CD4-positive, alpha-beta T cell treated with Interferon alpha-2 for 1 hour (primary cell): Measurements from ENCODE around the gene VPS13C.

Source experiments
- DNase-seq, 2 donors: peaks; one replicate each; pipeline ENCODE4 v3.0.0-alpha.2; 2020 to 2022

Gene VPS13C, protein sequence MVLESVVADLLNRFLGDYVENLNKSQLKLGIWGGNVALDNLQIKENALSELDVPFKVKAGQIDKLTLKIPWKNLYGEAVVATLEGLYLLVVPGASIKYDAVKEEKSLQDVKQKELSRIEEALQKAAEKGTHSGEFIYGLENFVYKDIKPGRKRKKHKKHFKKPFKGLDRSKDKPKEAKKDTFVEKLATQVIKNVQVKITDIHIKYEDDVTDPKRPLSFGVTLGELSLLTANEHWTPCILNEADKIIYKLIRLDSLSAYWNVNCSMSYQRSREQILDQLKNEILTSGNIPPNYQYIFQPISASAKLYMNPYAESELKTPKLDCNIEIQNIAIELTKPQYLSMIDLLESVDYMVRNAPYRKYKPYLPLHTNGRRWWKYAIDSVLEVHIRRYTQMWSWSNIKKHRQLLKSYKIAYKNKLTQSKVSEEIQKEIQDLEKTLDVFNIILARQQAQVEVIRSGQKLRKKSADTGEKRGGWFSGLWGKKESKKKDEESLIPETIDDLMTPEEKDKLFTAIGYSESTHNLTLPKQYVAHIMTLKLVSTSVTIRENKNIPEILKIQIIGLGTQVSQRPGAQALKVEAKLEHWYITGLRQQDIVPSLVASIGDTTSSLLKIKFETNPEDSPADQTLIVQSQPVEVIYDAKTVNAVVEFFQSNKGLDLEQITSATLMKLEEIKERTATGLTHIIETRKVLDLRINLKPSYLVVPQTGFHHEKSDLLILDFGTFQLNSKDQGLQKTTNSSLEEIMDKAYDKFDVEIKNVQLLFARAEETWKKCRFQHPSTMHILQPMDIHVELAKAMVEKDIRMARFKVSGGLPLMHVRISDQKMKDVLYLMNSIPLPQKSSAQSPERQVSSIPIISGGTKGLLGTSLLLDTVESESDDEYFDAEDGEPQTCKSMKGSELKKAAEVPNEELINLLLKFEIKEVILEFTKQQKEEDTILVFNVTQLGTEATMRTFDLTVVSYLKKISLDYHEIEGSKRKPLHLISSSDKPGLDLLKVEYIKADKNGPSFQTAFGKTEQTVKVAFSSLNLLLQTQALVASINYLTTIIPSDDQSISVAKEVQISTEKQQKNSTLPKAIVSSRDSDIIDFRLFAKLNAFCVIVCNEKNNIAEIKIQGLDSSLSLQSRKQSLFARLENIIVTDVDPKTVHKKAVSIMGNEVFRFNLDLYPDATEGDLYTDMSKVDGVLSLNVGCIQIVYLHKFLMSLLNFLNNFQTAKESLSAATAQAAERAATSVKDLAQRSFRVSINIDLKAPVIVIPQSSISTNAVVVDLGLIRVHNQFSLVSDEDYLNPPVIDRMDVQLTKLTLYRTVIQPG (N-terminal part only)

DNA sequence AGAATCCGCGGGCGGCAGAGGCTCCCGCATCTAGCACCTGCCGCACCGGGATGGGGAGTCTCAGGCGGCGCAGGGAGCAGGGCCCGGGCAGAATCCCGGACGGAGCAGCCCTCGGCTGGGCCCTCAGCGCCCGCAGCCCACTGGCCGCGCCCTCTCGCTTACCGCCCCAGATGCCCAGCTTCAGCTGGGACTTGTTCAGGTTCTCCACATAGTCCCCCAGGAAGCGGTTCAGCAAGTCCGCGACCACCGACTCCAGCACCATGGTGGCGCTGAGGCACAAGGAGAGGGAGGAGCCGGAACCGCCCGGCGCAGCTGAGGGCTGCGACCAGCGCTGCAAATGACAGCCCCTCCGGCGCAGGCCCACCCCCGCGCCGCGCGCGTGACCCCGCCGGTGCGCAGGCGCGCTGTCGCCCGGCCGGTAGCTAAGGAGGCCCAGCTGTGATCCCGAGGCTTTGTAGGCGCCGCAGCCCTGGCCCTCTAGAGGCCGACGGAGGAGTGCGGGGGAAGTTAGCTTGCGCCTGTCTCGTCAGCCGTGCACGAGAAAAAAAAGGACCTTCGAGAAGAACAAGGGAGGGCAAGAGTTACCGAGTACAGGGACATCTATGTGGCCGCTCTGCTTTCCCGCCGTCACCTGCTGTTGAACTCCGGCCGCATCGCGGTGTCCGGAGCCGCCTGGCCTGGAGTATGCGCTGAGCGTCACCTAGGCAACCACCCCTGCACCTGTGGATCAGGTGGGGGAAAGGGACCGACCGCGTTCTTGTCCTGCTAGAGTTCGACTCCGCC, at the start of gene VPS13C:
Gene VPS13C (minus strand): TSS at position 335 of the 783 bp plus-strand sequence. CDS start 73 bp downstream, at position 262.
- peak; percentile 93 to 95 for DNase-seq

DNA sequence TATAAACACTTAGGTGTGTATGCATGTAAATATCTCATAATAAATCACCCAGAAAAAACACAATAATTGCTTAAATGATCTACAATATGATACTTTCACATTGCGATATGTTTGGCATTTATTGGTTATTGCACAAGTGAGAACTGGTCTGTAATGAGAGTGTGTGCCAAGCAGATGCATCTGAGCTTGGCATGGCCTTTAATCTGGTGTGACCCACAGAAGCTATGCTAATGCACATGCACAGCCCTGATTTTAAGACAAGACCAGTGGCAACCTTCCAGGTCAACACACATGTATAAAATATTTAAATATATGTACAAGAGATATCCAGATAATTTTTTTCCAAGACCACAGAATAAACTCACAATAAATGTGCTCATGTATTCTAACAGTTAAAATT, 49.2 kb upstream of the VPS13C start:
- DNase-seq: no peak

DNA sequence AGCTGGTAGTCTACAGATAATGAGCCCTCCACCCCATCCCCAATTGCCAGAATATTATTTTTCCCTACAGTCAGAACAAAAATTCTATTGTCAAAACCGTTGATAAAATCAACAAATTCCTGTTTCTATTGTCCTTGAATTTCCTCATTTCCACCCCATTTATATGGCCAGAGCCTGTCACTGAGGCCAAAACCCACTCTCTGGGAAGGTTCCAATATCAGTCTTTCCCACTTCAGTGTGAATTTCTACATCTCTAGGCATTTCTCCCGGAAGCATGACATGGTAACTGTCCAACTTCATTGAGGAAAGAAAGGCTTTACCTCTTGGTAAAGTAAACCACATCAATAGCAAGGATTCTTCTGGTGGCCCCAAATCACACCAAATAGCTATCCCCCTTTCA, 48.2 kb upstream of the VPS13C start:
- no peak for DNase-seq

DNA sequence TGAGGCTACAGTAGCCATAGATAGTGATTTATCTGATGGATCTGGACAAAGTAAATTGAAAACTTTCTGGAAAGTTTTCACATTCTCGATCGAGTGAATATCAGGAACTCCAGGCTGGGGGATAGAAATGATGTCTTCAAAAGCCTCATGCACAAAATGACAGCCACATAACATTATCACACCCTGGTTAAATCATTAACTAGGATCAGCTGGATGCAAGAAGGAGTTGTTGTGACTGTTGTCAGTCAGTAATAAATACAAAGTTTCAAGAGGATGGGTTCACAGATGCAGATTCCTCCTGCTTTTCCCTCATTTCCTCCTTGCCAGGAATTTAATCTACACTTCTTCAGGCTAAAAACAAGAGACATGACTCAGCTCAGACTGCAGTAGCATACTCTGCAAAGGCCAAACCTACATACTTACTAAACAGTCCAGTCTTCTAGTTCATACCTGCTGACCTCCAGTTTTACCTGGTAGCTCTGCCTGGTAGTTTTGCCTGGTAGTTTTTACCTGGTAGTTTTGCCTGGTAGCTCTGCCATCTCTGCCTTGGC, 47.4 kb upstream of the VPS13C start:
- no peak for DNase-seq

DNA sequence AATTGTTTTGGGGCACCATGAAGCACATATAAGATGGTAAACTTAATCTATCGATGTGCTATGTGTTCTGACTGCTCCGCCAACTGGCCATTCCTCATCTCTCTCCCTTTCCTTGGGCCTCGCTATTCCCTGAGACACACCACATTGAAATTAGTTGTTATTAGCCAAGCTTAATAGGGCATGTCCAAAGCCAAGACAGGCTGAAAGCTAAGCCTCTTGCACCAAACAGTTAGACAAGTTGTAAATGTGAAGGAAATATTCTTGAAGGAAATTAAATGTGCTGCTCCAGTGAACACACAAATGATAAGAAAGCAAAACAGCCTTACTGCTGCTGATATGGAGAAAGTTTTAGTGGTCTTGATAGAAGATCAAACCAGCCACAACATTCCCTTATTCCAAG, 45.8 kb upstream of the VPS13C start:
- DNase-seq: no peak

DNA sequence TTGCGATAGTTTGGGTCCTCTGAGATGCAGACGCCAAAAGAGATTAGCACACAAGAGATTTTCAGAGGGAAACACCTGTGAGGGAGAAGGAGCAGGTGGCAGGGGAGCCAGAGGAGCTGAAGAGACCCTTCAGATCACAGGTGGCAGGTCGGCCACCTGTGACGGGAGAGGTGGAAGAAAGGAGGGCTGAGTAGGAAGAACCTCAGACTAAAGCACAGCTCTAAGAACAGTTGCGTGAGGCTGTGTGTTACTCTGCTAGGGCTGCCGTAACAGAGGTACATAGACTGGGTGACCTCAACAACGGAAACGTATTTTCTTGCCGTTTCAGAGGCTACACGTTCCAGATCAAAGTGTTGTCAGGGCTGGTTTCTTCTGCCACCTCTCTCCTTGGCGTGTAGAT, 45.0 kb upstream of the VPS13C start:
- no peak for DNase-seq

DNA sequence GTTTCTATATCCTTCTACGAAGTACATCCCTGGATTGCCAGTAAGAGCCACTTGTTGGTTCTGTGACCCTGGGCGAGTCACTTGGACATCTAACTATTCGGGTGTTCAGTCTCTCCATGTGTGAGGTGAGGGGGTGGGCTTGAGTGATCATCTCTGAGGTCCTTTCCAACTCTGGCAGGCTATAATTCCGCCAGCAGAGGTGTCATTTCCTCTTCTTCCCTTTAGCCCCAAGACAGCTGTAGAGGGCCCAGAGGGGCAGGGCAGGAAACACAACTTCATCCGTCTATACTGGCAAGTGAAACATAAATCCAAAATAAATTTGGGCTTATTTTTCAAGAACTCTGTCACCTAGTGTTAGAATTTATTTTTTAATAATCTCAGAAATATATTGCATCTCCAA, 44.6 kb upstream of the VPS13C start:
- DNase-seq: no peak

DNA sequence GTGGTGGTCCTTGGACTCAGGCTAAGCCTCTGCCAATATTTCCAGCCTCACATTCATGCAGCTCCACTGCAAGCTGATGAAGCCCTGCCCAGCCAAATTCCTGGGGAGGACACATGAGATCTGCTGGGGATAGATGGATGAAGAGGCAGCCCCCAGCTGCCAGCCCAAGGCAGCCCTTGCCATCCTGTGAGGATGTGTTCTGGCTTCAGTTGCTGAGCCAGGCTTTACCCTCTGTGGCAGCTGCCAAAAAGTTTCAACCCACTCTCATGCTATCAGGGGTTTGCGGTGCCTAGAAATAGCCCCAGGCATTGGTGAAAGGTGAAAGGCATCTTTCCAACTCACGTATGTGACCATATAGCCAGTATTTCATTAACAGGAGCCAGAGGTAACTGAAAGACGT, 44.2 kb upstream of the VPS13C start:
- DNase-seq: no peak

DNA sequence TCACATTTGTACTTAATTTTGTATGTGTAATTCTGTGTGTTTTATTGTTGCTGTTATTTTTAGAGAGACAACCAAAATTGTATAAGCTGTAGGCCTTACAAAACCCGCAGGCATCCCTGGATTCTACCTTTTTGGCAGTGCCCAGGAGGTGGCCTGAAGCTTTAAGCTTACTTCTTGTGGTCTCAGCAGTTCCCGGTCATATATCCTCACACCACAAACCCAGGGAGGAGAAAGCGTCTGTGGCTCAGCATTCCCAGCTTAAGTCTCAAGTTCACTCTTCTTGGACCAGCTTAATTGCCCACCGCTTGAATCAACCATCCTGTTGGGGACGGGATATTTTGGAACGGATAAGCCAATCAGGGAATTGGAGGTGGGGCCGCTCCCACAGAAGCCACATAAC, 43.2 kb upstream of the VPS13C start:
- DNase-seq: no peak

DNA sequence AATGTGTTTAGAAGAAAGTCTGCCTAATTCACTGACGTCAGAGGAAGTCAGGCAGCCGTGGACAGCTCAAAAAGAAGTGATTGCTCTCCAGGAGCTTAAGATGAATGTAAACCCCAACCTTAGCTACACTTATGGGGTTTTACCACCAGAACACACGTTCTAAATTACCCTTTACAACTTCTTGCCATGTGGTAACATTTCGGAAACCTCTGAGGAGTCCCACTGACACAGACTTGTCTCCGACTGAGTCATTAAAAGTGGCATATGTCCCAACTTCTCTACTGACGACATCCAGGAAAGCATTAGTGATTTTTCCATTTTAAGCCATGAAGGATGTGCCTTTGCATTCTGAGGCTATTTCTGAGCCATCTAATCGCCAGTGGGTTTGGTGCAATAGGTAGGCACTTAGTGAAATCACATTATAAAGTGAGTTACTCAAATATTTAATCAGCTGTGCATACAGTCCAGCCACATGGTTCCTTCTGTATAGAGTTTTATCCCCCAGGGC, 38.9 kb upstream of the VPS13C start:
- DNase-seq: no peak

DNA sequence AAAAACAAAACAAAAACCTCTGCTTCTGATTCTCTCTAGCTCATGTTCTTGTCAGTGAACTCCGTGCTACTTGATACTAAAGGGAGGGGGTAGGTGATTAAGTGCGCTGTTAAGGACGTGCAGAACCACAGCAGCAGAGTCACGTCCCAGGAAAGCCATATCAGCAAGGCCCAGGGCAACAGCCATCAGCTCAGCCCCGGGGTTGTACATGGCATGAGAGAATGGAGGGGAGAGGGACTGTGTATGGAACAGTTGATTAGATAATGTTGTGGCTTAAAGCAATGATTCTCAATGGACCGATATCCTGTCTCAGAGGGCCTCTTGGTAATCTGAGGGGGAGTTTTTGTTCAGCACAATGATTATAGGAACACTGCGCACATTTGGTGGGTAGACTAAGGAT, 34.1 kb upstream of the VPS13C start:
- no peak for DNase-seq

DNA sequence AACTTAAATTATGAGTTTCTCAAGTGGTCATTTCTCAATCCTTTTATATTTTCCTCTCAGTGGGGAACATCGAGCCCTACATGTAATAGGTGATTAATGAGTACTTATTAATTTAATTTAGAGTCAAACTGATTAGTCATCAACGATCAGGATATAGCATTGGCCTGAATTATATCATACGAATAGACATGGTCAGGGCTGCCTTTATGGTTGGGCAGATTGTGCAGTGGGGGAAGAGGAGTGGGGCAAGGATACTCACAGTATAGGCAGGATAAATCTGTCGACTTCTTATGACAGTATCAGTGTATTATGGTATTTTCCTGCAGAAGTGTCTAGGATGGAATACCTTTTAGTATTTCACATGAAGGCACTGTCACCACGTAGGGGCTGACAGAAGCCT, 33.6 kb upstream of the VPS13C start:
- no peak for DNase-seq

DNA sequence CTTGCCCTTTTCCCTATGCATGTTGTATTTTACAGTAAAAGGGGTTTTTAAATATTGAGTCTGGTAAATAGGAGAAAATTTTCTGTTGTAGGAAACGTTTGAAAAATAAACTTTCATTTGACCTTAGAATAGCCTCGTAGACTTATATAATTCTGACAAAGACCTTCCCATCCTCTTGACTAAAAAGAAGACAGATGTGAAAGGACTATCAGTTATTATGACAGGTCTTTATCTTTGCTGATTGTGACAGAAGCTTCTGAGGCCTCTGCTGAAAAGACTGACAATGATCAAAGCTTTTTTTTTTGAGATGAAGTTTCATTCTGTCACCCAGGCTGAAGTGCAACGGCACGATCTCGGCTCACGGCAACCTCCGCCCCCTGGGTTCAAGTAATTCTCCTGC, 30.7 kb upstream of the VPS13C start:
- no peak for DNase-seq

DNA sequence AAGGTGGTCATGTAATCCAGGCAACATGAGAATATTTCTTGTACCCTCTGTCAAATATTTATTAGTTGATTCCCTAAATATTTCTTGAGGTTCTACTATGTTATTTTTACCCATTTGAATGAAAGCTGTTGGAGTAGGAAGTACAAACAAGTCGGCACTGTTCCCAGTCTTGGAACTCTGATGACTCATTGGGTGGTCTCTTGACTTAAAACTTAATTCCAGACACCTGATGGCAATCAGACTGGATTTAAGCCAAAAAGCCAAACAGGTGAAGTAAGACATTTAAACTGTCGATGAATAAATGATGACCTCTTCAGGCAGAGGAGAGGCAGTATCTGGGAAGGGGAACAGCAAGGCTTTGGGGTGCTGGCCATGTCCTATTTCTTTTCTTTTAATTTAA, 29.4 kb upstream of the VPS13C start:
- DNase-seq: no peak

DNA sequence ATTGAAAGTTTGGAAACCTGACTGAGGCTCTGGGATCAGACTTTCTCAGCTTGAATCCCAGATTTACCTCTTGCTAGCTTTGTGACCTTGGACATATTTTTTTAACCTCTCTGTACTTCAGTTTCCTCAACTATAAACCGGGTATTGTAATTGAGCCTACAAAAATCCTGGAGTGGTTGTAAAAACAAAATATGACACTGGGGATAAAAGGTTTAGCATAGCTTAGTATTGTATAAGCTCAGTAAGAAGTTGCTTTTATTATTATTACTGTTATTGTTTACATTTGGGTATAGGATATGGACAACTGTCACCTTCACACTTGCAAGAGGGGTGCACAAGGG, 28.1 kb upstream of the VPS13C start:
- DNase-seq: no peak

DNA sequence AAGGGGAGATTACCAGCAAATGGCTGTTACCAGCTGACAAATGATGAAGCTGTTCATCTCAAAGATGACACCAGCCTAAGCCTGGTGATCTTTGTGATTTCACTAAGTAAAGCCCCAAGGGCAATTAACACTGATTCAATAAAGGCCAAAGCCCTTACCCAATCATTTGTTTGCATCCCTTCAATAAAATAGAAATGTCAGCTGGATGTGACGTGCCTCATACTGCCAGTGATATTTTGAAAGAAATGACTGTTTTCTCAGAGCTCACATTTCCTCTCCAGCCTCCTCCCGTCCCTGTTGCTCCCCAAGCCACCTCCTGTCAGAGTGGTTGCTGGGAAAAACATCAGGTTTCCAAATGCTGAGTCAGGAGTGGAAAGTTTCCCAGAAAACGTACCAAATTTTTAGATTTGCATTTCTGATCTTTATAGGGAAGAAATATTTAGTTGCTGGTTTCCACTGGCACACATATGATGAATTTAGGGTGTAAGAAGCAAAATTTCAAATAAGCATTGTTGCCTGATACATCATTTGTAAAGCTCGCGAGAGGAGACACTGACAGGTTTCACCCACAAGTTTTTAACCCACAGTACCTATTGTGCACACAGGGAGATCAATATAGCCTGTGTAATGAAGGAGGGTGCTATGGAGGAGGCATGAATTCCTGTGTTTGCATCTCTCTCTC, 27.6 kb upstream of the VPS13C start:
- no peak for DNase-seq

DNA sequence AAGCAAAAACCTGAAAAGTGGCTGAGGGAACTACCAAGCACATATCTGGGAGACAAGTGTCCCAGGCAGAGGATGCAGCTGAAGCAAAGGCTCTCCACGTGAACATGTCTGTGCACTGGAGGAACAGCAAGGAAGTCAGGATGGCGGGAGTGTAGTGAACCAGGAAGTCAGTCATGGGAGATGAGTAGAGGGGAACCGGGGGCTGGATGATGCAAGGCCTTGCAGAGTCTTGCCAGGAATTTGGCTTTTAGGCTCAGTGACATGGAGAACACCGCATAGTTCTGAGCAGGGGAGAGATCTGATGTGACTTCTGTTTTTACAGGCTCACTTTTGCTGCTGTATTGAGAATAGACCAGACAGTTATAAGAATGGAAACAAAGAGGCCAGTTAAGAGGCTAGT, 25.5 kb upstream of the VPS13C start:
- no peak for DNase-seq

DNA sequence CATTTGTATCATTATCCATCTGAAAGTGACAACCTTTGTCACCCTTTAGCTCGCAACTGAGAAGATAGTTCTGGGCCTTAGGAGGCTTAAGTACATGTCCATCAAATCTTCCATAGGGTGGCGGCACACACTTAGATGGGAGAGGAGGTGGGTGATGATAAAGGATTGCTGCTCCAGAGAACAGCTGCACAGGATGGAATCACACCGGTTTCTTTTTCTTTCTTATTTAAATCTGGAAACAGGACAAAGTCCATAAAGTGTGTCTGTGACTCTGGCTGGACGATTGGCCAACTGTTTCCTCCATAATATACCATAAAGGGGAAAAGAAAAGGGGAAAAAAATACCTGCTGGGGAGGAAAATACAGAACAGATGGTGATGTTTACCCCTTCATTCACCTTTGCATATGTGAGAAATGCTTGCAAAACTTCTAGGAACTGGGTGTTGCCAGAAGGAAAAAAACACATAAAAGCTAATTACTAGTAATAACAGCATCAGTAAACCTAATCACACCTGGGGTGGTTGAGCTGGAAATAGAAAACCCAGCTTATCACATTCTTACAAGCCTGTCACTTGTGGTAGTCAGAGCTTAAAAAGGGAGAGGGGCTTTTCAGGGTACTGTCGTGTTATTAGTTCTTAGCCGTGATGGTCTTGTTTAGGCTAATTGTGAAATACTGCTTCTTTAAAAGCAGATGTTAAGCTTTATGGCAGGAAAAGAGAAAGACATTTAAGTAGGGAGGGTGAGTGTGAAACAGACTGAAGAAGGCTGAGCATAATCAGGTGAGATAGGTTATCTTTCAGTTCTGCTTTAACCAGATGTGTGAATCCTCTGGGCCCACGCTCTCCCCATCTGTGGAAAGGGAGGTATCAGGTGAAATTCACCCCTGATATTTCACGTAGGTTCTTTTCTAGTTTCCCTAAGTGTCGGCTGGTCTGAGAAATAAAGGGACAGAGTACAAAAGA, 23.2 kb upstream of the VPS13C start:
- no peak for DNase-seq

DNA sequence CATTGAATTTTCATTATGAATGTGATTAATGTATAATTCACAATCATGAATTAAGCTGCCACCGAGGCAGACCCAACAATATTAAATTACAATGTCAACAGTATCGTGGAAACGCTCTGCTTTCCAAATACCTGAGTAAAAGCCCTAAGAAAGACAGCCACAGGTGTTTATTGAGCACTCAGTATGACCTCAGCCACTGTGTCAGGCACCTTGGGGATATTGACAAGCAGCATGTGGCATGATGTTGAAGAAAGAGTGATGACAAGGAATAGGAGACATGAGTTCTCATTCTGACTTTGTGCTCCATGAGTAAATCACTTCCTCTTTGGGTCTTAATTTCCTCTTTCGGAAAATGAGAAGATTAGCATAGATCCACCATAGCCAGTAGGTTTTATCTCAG, 19.3 kb upstream of the VPS13C start:
- DNase-seq: no peak

DNA sequence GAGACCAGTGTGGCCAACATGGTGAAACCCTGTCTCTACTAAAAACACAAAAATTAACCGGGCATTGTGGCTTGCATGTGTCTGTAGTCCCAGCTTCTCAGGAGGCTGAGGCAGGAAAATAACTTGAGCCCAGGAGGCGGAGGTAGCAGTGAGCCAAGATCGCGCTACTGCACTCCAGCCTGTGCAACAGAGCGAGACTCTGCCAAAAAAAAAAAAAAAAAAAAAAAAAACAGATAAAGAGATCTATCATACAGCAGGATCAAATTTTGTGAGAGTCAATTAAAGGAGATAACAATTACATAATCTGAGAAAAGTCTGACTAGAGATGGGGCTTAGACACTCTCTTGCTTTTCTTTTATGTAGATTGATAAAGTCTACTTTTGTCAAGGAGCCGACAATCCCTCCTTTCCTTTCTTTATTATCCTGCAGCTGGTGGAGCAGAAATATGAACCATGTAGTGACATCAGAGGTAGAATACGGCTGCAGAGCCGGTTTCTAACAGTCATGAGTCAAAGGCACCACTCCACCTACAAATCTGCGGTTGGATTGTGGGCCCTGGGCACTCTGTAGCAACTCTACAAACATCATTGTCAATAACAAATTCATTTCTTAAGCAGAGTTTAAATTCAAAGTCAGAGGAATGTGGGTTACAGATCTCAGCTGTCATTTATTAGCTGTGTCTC, 15.5 kb upstream of the VPS13C start:
- DNase-seq: no peak
